GM21526 (cell line): Measurements from ENCODE around the gene PAK6.

Source experiments
- ATAC-seq: cut with Tn5 transposase; IDR thresholded peaks from one replicate; pipeline ENCODE4 v1.9.1; 2021; ENCODE audit warnings: moderate library complexity; ENCODE audit not compliant: unreplicated experiment, low FRiP score

PAK6 gene

DNA sequence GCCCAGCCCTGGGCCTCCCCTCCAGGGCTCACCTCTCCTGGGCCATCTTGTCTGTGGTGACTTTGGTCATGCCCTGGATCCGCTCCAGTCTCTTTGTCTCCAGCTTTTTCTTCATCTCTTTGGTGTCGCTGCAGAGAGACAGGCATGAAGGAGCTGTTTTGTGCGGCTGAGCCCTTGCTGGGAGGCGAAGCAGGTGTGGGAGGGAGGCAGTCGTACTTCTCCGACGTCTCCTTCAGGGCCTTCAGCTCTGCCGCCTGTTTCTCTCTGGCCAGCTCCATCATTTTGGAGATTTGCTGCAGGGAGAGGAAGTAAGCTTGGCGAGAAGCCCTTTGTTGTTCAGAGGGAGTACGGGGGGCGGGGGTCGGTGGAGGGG lies 51.7 kb downstream of the PAK6 start:
- ATAC-seq: no peak

DNA sequence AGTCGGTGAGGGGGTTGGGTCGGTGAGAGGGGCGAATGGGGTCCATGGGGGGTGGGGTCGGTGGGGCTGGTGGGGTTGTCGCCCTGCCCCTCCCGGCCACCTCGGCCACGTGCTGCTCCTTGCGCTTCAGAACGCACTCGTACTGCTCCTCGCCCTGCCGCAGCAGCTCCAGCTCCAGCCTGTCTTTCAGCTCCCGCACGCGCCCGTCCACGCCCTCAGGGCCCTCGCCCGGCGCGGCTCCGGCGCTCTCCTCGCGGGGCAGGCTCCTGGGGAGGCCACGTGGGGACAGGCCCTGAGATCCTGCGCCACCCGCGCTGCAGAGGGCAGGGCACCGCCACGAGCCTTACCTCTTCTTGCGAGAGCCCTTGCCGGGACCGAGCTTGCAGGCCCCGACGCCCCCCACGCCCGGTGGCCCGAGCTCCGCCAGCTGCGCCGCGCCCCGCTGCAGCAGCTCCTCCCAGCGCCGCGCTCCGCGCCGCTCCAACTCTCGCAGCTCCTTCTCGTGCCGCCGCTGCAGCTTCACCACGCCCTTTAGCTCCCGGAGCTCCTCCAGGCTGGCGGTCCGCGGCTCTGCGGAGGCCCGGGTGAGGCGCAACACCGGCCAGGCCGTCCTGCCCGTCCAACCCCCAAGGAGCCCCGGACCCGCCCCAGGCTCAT lies 52.2 kb downstream of the PAK6 start:
- ATAC-seq: no peak

DNA sequence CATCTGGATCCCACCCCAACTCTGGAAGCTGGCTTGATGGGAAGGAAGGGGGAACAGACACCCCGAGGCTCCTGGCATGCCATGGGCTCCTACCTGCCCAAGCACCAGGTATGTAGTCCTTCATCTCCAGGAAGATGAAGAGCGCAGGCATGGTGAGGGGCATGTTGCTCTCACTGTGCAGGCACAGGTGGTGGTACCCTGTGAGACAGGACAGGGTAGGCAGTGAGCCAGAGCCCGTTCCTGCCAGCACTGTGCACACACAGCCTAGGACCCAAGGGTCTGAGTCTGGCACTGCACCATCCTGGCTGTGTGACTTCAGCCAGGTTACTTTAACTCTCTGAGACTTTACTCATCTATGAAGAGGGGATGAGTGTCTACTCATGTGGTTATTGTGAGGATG lies 53.4 kb downstream of the PAK6 start:
- no peak for ATAC-seq

DNA sequence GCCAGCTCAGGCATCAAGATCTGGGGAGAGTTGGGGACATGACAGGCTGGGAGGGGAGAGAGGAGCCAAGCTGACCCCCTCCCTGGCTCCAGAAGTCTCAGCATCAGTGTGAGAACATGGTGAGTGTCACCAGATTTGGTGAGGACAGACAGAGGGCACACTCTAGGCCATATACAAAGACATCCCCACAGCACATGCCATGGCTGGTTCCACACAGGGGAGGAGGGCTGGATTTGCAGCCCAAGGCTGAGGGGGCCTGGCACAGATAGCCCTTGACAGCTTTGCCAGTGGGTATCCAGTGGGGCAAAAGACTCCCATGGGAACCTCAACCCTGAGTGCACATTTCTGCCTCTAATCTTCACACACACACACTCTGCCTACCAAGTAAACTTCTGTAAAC lies 54.1 kb downstream of the PAK6 start:
- no peak for ATAC-seq

DNA sequence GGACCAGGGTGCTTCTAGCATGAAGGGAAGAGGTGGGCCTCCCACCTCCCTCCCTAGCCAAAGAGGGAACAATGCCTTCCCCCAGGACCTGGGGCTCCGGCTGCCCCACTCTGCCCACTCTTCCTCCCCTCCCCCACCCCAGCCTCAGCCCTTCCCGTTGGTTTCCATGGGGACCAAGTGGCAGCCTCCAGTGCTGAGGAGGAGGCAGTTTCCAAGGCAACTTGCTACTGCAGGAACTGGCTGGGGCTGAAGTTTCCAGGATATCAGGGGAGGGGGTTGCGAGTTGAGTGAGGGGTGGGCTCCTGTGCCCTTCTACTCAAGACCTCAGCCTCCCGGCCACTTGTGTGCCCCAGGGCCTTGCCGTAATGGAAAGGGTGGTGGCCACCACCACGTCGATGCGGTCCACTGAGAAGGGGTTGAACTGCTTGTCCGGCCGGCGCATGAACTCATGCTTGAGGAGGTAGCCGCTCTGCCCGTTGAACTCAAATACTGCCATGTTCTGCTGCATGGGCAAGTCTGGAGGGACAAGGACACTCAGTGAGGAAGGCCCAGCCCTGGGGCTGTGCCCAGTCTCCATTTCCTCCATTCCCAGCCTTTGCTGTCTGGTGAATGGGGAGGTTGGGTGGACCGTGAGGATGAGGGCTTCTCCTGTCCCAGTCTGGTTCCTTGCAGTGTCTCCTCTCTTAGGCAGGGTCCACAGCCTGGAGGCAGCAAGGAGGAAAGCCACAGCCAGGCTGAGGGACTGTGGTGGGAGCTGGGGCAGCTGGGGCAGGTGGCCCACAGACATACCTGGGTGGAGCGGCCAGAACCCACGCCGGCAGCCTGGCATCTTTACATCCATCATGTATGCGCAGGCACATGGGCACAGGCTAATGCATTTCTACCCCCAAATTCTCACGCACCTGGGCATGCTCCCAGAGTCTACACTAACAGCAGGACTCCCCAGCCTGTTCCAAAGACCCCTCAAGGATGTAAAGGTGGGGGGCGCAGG lies 55.3 kb downstream of the PAK6 start:
- no peak for ATAC-seq

DNA sequence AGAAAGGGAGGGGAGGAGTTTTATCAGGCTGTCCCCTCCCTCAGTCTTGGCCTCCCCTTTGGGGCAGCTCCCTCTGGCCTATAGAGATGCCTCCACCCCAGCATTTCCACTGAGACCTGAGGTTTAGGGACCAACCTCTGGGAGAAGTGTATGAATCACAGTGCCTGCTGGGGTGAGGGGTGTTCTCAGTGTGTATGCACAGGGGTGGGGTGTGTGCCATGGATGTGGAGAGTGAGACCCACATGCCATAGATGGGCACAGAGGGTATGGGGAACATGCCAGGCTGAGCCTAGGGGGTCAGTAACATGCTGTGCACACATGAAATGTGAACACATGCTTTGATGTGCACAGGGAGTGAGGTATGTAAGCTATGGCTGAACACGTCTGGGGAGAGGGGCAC lies 56.4 kb downstream of the PAK6 start:
- no peak for ATAC-seq

DNA sequence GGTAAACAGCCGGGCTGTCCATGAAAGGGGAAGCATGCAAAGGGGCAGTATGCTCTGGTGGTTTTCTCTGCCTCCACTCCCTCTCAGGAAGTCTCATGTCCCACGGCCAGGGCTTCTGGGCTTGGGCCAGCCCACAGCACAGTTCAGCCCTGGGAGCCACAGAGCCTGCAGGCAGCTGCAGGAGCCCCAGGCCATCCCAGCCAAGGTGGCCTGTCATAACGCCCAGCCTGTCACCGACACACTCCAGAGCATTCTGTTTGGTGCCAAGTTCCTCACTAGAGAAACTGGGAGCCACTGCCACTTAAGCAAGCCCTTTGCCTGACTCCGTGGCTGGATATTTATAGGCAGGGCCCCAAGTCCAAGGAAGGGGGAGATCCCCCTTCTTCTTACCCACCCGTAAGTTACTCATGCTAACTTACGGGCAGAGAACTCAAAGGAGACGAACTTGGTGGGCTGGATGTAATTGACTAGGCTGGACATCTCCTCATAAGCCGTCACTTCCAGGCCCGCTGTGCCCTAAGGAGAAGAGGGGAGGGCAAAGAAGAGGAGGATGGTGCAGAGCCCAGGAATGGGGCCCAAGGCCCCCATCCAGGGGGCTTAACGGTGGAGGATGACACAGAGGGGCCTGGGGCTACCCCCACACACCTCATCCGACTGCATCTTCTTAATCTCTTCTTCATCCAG lies 57.2 kb downstream of the PAK6 start:
- ATAC-seq: no peak

DNA sequence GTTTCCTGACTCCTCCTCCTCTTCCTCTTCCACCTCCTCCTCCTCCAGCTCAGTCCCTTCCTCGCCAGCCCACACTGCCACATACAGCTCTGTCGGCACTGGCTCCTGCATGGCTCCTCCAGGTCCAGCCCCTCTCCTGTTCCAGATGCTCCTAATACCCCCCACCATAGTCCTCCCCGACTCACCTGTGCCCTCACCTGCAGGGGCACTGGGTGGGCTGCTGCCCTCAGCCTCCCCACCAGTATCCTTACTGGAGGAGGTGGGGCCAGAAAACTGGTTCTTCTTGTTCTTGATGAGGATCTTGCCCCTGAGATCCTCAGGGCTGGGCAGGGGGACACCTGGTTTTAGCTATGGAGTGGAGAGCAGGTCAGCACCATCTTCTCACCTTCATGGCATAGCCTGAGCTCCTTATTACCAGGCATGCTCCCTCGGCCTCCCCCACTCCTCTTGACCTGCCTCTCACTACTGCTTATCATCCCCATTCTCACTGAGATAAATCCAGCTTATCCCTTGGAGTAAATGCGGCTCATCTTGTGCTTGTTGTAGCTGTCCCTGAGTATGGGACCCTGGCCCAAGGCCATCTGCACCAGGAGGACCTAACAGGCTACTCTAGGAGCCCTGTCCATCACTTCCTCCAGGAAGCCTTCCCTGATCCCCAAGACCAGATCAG lies 57.8 kb downstream of the PAK6 start:
- no peak for ATAC-seq

DNA sequence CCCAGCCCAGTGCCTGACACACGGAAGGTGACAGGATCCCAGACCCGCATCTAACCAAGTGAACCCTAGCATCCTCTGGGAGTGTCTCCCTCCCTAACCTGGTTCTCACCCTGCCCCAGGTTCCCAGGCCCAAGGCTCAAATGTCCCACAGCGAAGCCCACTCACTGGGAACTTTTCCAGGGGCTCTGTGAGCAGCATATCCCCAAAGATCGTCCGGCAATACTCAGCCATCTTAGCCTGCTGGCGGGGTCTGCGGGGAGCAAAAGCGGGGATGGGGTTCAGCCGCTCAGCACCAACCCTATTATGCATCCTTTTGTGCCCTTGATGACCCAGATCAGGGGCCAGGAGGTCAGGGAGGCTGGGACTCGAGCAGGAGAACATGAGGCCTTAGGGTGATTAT lies 58.5 kb downstream of the PAK6 start:
- no peak for ATAC-seq

DNA sequence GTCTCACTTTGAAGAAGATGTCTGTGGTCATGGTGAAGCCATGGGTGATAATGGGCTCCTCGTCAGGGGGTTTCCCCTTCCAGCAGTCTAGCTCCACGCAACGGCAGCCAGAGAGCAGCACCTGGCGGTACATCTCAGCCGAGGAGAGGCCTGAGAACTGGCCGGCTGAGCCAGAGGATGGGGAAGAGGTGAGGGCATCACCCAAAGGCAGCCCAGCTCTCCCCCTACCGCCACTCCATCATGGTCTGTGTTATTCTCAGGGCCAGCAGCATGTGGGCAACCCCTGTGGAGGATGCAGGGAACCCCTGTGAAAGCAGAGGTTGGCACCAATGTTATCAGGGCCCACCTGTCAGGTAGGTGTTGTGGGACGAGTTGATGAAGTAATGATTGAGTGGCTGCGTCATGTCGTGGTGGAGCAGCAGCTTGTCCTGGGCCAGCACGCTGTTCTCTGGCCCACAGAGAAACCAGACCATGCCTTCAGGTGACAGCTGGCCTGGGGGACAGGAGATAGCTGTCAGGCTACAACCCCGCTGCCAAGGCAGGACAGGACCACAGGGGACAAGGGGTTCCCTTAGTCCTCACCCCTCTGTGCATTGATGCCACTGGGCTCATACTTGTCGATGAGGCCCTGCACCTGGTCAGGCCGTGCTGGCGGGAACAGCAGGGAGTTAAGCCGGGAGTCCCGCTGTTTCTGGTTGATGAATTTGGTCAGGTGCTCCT lies 59.5 kb downstream of the PAK6 start:
- ATAC-seq: no peak

DNA sequence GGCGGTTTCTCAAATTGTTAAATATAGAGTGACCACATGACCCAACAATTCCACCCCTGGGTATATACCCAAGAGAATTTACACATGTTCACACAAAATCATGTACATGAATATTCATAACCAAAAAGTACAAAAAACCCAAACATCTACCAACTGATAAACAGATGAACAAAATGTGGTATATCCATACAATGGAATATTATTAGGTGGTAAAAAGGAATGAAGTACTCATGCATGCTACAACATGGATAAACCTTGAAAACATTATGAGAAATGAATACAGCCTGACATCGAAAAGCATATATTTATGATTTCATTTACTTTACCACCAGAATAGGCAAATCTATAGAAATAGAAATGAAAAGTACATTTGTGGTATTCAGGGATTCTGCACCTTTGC lies 61.5 kb downstream of the PAK6 start:
- ATAC-seq: no peak

DNA sequence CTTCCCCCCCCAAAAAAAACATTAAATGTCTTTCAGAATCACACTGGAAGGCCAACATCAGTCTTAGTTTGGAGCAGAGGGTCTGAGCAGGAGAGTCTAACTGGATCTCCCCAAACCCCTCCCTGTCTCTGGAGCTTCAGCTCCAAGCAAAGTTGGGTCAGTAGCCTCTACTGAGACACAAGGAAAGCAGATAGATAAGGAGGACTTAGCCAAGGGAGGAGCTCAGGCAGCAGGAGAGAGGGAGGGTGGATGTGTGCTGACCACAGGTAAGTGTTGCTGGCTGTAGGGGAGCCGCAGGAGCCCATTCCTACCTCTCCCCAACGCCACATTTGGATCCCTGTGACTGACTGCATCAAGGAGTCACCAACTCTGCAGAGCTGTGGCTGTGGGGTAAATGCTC lies 61.9 kb downstream of the PAK6 start:
- no peak for ATAC-seq

DNA sequence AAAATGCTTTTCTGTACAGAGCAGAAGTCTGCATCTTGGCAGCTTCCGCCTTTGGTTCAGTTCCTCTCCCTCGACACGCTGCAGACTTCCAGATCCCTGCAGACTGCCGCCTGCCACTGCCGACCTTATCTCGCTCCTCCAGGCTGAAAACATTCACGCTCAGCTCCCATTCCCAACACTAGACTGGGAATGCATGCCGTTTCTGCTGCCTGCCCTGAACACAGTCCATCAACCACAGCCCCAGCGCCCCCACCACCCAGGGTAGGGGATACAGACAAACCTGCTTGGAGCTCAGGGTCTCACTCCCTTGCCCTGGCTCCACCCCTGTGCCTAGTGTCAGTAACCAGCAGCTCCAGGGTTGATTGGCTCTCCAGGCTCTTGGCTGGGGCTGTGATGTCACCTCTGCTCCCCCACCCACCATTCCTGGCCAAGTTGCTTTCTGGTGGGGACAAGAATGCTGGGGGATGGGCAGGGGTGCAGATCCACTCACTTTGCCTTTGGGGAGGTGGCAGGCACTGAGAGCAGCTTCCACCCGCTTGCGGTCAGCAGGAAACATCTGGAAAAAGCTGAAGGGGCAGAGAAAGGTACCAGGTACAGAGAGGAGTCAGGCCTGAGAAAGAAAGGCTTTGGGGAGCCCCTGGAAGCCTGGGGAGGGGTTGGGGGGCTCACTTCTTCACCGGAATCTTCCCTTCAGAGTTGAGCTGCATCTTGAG lies 62.8 kb downstream of the PAK6 start:
- no peak for ATAC-seq

DNA sequence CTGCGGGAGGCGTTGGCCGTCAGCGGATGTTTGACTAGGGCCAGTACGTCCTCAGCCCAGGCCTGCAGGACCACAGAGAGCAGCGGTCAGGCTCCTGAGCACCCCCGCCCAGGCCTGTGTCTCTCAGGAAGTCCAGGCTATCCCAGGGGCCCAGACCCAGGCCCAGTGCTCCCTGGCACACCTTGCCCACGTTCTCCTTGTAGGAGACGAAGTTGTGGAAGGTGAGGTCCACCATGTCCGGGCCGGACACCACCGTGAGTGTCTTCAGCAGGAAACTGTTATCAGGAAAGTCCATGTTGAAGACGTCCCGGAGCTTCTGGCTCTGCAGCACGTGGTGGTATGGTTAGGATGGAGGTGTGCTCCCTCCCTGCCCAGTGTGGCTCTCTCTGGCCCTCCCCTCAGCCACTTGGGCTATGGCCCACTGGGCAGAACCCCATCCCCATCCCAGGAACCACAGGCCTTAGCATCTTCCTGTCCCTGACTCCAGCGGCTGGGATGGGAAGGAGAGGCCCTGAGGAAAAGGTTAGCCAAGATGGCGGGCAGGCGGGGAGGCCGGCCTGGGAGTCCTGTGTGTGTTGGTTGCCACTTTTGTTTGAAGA lies 63.5 kb downstream of the PAK6 start:
- ATAC-seq: no peak

DNA sequence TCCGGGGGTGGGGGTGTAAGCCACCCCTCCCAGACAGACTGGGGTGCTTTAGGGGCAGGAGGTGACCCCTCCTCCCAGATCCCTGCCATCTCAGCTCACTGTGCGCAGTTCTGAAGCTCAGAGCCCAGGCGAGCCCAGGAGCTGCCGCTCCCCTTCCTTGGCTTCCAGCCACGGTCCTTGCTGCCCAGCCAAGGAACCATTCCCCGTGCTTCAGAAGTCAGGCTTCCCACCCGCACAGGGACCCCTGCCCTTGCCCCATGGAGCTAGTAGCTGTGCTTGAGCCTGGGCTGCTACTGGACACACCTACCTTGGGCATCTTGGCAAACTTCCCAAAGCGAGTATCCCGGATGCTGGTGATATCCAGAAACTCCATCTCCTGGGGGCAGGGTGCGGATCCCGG lies 64.1 kb downstream of the PAK6 start:
- no peak for ATAC-seq

DNA sequence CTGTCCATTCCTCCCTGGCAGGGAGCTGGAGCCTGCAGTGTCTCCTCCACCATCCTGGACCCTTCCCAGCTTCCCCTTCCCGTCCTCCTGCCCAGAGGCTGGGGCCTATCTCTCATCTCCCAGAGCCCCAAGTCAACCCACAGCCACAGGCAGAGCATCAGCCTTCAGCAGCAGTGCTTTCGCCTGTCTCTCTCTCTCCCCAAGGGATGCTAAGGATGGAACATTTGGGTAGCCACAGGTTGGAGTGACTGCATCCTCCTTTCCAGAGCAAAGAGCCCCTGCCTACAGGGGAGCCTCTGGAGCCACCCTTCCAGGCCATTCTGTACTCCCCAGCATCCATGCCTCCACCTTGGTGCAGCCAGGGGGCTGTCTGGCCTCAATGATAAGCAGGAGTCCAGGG lies 64.7 kb downstream of the PAK6 start:
- ATAC-seq: no peak

DNA sequence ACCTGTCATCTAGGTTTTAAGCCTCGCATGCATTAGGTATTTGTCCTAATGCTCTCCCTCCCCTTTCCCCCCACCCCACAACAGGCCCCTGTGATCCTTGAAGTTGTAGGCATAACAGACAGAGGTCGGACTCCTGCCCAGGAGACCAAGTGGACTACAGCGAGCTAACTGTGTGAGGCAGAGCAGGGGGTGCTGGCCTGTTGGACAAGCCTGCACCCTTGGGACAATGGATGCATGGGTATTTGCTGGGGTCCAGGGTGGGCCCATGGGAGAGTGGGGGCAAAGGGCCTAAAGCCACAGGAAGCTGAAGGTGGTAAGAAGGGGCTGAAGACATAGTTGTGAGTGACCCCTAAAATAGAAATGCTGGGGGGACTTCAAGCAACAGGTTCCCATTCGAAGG lies 66.4 kb downstream of the PAK6 start:
- no peak for ATAC-seq

DNA sequence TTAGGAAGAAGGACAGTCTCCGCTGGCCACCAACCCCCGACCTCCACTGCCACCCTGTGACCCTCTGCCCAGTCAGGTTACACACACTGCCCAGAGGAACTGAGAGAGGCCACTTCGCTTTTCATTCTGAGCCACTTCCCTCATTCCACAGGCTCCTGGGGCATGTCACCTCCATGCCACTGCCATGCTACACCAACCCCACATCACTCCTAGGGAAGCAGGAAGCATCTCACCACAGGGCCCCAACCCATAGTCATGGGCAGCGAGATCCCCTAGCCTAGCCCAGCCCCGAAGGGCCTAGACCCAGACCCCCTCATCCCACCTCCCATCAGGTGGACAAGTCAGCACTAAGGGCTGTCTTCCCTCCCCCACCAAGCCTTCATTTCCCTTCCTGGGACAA lies 67.5 kb downstream of the PAK6 start:
- ATAC-seq: no peak

DNA sequence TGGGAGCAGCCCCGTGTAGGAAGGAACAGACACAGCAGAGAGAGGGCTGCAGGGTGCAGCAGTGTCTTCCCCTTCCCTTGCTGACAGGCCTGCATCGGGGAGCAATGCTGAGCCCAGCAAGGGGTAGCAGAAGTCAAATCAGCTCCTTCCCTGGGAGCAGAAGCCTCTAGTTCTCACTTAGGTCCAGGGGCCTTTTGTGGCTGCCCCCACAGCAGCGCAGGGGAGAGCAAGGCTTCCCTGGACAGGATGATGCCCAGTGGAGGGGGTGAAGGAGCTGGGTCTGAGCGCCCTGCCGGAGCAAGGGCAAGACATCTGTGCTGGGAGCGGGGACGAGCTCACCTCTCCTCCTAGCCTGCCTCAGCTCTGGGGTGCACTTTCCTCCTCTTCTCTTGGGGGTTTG lies 68.0 kb downstream of the PAK6 start:
- no peak for ATAC-seq
